Left ventricle myocardium superior (tissue), 1 donor: ENCODE data around the gene GAREM1. TPM values are rescaled to one million over a fixed set of nuclear protein-coding genes. Genes with fewer than 3 reads are reported as not detected.

Experiments used
- ATAC-seq: fragments of 200-7000 bp; cut with Tn5 transposase; one replicate; pipeline ENCODE4 v1.9.1; 2020; ENCODE audit warnings: mild to moderate bottlenecking, moderate library complexity
- DNase-seq: peaks from one replicate; pipeline ENCODE4 v3.0.0-alpha.2; 2020
- intact Hi-C: fragments of 100-400 bp; cut with micrococcal nuclease; formaldehyde crosslinking; loops from one replicate; pipeline ENCODE4 v1.11.0; 2022
- total RNA-seq: library from RNA; stranded (reverse); fragmentation: NEBNext Ultra II Directional; extraction: Animal tissue kit (Norgen Biotek cat#: 25700); gene quantifications from one replicate; pipeline ENCODE4 v1.2.1, GENCODE V29; 2021
- donor health status: DM: no; HTN: yes; CAD: no; lungs with severe emphysema.

Gene GAREM1
- total RNA-seq, 1 donor from 2014 or later, result 20.8 TPM

DNA sequence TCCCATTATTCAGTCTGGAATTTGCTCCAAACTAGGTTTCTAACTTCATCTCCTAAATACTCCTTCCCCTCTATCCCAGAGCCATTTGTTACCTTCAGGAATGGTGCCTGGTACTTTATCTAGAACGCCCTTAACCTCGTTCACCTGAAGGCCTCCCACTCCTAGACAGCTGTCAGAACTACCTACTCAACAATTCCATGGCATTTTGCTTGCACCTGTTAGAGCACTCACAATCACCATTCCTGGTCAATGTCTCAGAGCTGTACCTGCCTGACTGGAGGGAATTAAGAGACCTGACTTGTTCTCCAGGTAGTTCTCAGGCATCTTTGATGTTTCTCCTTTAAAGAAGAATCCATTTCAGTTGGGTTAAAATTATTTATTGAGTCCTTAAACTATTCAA is 88.9 kb downstream of the GAREM1 start:
- intact Hi-C loops, result no loop called here
- DNase-seq (no peak), ATAC-seq (no peak)

DNA sequence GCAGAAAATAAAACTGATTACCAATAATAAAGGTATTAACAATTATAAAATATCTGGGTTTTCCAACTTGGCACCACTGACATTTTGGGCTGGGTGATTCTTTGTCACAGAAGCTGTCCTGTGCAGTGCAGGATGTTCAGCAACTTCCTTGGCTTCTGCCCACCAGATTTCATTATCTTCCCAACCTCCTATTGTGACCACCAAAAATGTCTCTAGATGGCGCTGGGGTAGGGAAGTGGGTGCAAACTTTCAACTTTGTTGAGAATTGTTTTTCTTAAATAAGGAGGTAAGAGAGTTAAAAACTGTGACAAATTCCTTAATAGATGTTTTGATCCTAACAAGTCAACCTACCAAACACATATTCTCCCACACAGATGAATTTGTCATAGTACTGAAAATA is 90.1 kb downstream of the GAREM1 start:
- intact Hi-C loops, result no loop called here
- no peak for DNase-seq
- no peak for ATAC-seq

DNA sequence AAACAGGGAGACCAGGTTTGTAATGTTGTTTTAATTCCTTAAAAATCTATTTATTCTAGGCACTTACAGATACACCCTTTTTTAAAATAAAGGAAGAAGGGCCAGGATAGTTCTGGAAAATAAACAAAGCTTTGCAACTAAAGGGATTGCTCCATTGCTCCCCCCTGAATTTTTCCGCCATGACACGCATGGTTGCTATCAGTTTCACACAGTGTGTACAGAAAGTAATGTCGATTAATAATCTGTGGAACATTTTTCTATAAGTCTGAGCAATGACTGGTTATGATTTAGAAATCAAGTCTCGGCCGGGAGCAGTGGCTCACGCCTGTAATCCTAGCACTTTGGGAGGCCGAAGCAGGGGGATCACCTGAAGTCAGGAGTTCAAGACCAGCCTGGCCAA is 90.8 kb downstream of the GAREM1 start:
- ATAC-seq (no peak), DNase-seq (no peak)
- intact Hi-C loops, result no loop called here

- peak; percentile 81 for ATAC-seq
- no peak for DNase-seq
- intact Hi-C loops, result no loop called here
Observed at GRCh38 chr18:32378705-32379104, 92.0 kb downstream of the GAREM1 start.

GRCh38 chr18:32373995-32374394 is 96.7 kb downstream of the GAREM1 start:
- DNase-seq (no peak), ATAC-seq (peak; percentile 51)
- intact Hi-C loops, result no loop called here

DNA sequence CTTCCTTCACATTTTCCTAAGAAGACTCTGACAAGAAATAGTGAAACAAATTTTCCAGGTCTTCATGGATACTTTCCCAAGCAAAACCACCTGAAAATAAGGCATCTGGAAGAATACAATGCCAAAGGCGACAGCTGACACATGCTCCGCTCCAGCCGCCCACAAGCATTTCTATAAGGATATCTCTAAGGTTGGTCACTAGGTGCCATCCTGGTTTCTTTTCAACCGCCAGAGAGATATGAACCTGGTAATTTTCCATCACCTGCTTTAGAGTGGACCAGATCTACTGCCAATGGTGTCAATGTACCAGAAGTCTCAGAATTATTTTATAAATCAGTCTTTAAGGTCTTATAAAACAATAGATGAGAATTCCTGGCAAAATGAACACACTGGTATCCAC is 97.2 kb downstream of the GAREM1 start:
- intact Hi-C loops, result no loop called here
- DNase-seq (no peak), ATAC-seq (no peak)

DNA sequence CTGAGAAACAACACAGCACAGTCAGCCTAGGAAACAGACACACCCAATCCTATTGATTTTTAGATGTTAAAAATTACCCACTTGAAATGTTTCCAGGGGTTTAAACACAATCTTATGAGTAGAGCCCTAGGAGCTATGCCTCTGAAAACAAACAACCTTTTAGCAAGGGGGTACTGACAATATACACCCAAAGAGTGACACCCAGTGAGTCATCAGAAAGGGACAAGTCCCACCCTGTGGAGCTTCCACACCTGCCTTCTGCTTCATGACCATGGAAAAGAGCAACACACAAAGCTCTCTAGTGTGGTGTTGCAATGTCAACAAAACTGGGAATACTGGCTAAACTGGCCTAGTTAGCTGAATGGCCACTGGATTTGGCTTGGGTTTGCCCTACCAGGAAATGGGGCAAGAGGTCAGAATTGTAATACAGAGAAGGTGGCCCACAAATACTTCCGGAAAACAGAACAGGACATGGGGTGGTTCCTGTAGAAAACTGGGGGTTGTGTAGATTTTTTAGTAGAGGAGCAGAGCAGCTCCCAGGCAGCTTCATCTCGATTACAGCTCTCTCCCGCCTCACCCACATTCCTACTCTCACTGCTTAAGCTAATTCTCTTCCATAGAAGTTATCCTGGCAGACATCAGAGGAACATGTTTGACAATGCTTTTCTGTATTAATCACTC is 98.2 kb downstream of the GAREM1 start:
- no peak for DNase-seq
- intact Hi-C loops, result no loop called here
- peak; percentile 27 for ATAC-seq

- intact Hi-C loops, result no loop called here
Observed at GRCh38 chr18:32372047-32372380, 98.7 kb downstream of the GAREM1 start.

GRCh38 chr18:32371384-32371783 is 99.3 kb downstream of the GAREM1 start:
- ATAC-seq (no peak), DNase-seq (no peak)
- intact Hi-C loops, result no loop called here

More at GRCh38 chr18:32372047-32372380, 98.7 kb downstream of the GAREM1 start:
- DNase-seq (no peak), ATAC-seq (no peak)

DNA sequence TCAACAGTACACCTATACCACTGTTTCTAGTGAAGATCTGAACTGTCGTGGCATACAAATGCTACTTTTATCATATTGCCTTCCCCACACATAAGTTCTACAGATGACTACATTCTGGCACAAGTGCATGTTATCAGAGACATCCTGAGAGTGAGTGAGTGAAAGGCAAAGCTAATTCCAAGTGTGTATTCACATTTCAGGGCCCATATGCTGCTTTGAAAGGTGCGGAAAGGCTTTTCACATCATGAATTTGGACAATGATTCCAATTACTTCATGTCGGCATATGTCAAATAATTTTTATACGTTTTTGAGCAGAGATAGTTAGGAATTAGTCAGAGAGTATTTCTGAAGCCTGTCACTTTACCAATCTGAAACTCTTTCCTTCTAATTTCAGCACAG is 101.7 kb downstream of the GAREM1 start:
- intact Hi-C loops, result no loop called here
- ATAC-seq, result no peak
- no peak for DNase-seq

GRCh38 chr18:32368170-32368569 is 102.5 kb downstream of the GAREM1 start:
- DNase-seq (no peak), ATAC-seq (no peak)
- intact Hi-C loops, result no loop called here

GRCh38 chr18:32366586-32367538 is 103.8 kb downstream of the GAREM1 start:
- DNase-seq (no peak), ATAC-seq (no peak)
- intact Hi-C loops, result no loop called here

DNA sequence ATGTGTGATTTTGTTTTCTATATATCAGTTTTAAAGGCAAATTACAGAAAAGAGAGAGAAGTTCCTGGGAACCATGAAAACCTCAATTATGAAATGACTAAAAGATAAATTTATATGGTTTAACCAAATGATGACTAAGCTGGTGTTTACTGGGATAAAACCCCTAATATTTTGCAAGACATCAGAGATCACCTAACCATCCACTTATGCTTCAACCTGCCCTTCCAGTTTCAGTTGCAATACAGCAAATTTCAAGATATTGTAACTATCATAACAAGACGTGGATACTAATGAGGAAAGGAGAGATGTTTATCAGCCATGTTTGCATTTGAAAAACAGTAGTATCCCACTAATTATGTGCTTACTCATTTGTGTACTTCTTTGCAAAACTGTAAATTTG is 108.2 kb downstream of the GAREM1 start:
- no peak for ATAC-seq
- no peak for DNase-seq
- intact Hi-C loops, result no loop called here

DNA sequence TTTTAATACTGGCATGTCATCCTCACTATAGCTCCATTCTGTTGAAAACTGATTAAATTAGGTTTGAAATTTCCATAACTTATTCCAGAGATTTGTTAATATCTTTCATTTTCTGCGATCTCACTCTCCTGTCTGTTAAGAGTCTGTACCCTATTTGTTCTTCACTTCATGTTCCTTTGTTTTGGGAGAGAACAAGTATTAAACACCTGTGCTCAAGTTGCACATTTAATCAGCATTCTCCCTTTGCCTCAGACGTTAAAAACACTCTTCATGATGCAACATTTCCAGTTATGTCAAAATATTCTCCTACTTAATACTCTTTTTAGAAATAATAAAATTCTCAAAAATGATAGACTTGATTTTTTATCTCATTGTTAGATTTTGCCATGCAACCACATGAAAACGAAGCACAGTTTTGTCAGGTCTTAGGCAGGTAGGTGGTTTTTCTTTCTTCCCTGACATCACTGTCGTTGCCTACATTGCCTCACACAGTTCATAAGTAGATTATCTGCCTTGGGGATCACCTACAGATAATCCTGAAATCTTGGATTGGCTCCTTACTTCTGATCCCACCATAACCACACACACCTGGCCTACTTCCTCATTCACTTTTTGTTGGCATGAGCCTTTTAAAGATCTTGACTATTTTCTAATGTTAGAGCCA is 109.9 kb downstream of the GAREM1 start:
- intact Hi-C loops, result no loop called here
- DNase-seq (no peak), ATAC-seq (no peak)

GRCh38 chr18:32358529-32358928 is 112.2 kb downstream of the GAREM1 start:
- DNase-seq (no peak), ATAC-seq (no peak)
- intact Hi-C loops, result loop anchor here (10.0 kb wide), 1 partner anchor 106 kb away; no protein-coding TSS in a partner anchor

DNA sequence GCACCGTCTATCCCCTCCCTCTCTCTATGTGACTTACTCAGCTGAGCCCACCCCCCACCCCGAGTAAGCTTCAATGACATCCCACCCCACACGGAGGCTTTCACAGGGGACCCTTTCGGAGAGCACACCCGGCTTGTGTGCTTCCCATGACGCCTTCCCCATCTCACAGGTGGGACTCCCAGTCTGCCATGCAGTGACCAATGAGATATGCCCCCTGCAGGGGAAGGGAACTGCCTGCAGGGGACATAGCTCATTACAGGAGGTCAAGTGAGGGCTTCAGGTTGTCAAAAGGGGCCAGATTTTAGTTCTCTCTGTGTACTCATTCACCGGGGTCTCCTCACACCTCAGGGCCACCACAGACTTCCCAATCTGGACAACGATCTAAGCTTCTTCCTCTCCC is 112.6 kb downstream of the GAREM1 start:
- DNase-seq (no peak), ATAC-seq (no peak)
- intact Hi-C loops, result loop anchor here (10.0 kb wide), 1 partner anchor 107 kb away; no protein-coding TSS in a partner anchor

DNA sequence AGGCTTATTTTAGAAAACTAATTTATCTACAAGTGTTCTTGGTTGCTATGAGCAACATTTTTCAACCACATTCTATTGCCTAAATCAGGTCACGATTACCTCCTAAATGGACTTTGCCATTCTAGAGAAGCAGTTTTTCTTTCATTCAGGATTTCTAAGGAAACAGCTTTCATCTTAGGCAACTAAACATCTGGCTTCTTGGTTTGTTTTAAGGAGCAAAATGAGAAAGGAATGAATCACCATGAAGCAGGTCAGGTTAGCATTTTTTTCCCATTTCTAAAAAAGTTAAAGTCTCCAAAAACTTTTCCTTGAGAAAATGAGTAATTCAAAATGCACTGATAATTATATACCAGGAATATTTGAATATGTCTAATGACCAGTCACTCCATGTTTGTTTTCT is 114.8 kb downstream of the GAREM1 start:
- intact Hi-C loops, result loop anchor here (10.0 kb wide), 1 partner anchor 109 kb away; no protein-coding TSS in a partner anchor
- ATAC-seq (no peak), DNase-seq (no peak)

GRCh38 chr18:32354518-32354917 is 116.2 kb downstream of the GAREM1 start:
- intact Hi-C loops, result loop anchor here (10.0 kb wide), 1 partner anchor 110 kb away; no protein-coding TSS in a partner anchor
- no peak for ATAC-seq

GRCh38 chr18:32353257-32353656 is 117.4 kb downstream of the GAREM1 start:
- intact Hi-C loops, result loop anchor here (10.0 kb wide), 1 partner anchor 112 kb away; no protein-coding TSS in a partner anchor
- ATAC-seq (no peak), DNase-seq (no peak)

More at GRCh38 chr18:32354518-32354917, 116.2 kb downstream of the GAREM1 start:
- no peak for DNase-seq

DNA sequence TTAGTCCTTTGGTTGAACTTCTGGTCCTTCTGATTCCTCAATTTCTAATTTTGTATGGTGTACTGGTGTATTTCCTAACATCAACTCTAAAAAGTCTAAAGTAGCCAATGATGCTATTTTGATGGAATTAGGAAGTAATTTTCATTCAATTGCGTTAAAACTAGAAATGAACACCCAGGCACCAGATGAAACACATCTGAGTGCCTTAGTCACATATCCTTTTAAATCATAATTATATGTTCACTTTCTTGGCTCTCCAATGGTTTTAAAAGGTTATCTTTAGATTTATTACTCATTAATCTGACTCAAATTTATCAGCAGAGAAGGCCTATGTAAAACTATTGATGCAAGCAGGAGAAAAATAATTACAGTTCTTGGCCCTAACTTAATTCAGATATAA is 119.7 kb downstream of the GAREM1 start:
- ATAC-seq, result peak; percentile 53
- intact Hi-C loops, result loop anchor here (10.0 kb wide), 1 partner anchor 114 kb away; no protein-coding TSS in a partner anchor
- no peak for DNase-seq
